WTC11 (cell line): Measurements from ENCODE around the gene GFRA1. TPM values are rescaled to one million over a fixed set of nuclear protein-coding genes. Genes with fewer than 3 reads are reported as not detected.

ENCODE experiments used
- ATAC-seq: fragments of 200-7000 bp; cut with Tn5 transposase; 2 replicates; pipeline ENCODE4 v1.10.0; 2021; ENCODE audit warnings: mild to moderate bottlenecking, moderate library complexity
- CTCF ChIA-PET: fragments of 300-600 bp; sonication (Branson Sonifier 250); formaldehyde crosslinking; loops from one replicate; lab custom pipeline; 2021; ENCODE audit warnings: antibody characterized with exemption; lab: Charles Lee
- POLR2A ChIA-PET: fragments of 350-600 bp; sonication (Branson Sonifier 250); formaldehyde crosslinking; loops from one replicate; lab custom pipeline; 2021; ENCODE audit warnings: antibody characterized with exemption; lab: Charles Lee
- DNase-seq: peaks from one replicate; pipeline ENCODE4 v3.0.0; 2021; ENCODE audit warnings: low spot score
- H3K27ac Mint-ChIP-seq: 2 replicates; pipeline ENCODE4 v1.8.0; 2021; ENCODE audit warnings: mixed read lengths
- H3K27me3 Mint-ChIP-seq: 2 replicates; pipeline ENCODE4 v1.8.0; 2021; ENCODE audit warnings: low read depth, mild to moderate bottlenecking, moderate library complexity, mixed read lengths
- H3K36me3 Mint-ChIP-seq: 2 replicates; pipeline ENCODE4 v1.8.0; 2021; ENCODE audit warnings: mixed read lengths
- H3K4me1 Mint-ChIP-seq: 2 replicates; pipeline ENCODE4 v1.8.0; 2022; ENCODE audit warnings: mixed read lengths
- H3K4me3 Mint-ChIP-seq: 2 replicates; pipeline ENCODE4 v1.8.0; 2021; ENCODE audit warnings: mild to moderate bottlenecking, moderate library complexity, mixed read lengths
- H3K9me3 Mint-ChIP-seq: 2 replicates; pipeline ENCODE4 v1.8.0; 2021; ENCODE audit warnings: mixed read lengths
- ATF1 ChIP-seq: sonication (generic); formaldehyde crosslinking; IDR thresholded peaks from 2 replicates; pipeline ENCODE4 v1.8.1; 2023; ENCODE audit warnings: mild to moderate bottlenecking, moderate library complexity, missing genetic modification reagents
- ATF6 ChIP-seq: sonication (generic); formaldehyde crosslinking; IDR thresholded peaks from 2 replicates; pipeline ENCODE4 v1.8.1; 2023; ENCODE audit warnings: mild to moderate bottlenecking, missing genetic modification reagents
- CBFB ChIP-seq: sonication (generic); formaldehyde crosslinking; IDR thresholded peaks from 2 replicates; pipeline ENCODE4 v1.8.1; 2022; ENCODE audit warnings: mild to moderate bottlenecking, low read depth, missing genetic modification reagents
- HMGXB4 ChIP-seq: sonication (generic); formaldehyde crosslinking; IDR thresholded peaks from 2 replicates; pipeline ENCODE4 v1.8.1; 2023; ENCODE audit warnings: mild to moderate bottlenecking, moderate library complexity, missing genetic modification reagents
- IRF1 ChIP-seq: sonication (generic); formaldehyde crosslinking; IDR thresholded peaks from 2 replicates; pipeline ENCODE4 v1.8.0; 2023; ENCODE audit warnings: missing genetic modification reagents
- NFATC4 ChIP-seq: fragments of 250-450 bp; sonication (Bioruptor Pico); IDR thresholded peaks from 2 replicates; pipeline ENCODE4 v1.9.0; 2021; ENCODE audit warnings: mild to moderate bottlenecking
- PRRX2 ChIP-seq: fragments of 250-450 bp; sonication (Bioruptor Pico); IDR thresholded peaks from 2 replicates; pipeline ENCODE4 v1.8.0; 2021; ENCODE audit warnings: mild to moderate bottlenecking
- RORB ChIP-seq: fragments of 250-450 bp; sonication (Bioruptor Pico); IDR thresholded peaks from 2 replicates; pipeline ENCODE4 v1.9.0; 2021; ENCODE audit warnings: mild to moderate bottlenecking
- SMAD3 ChIP-seq: sonication (generic); formaldehyde crosslinking; IDR thresholded peaks from 2 replicates; pipeline ENCODE4 v1.8.0; 2022; ENCODE audit warnings: missing genetic modification reagents, mild to moderate bottlenecking, borderline replicate concordance
- ZNF138 ChIP-seq: sonication (generic); formaldehyde crosslinking; conservative IDR thresholded peaks from 2 replicates; pipeline ENCODE4 v1.8.1; 2022; ENCODE audit warnings: mild to moderate bottlenecking, moderate library complexity, missing genetic modification reagents
- ZNF281 ChIP-seq: sonication (generic); formaldehyde crosslinking; IDR thresholded peaks from 2 replicates; pipeline ENCODE4 v1.8.0; 2023; ENCODE audit warnings: mild to moderate bottlenecking, missing genetic modification reagents
- total RNA-seq: library from RNA; stranded (reverse); gene quantifications from 3 replicates; pipeline ENCODE4 v1.2.3, GENCODE V29; 2021
- TF ChIP-seq, protein P1 (sequence below): sonication (generic); formaldehyde crosslinking; conservative IDR thresholded peaks from 2 replicates; pipeline ENCODE4 v1.8.1; 2023; ENCODE audit warnings: mild to moderate bottlenecking, low read depth, missing genetic modification reagents, moderate library complexity
- TF ChIP-seq, protein P2 (sequence below): sonication (generic); formaldehyde crosslinking; IDR thresholded peaks from 2 replicates; pipeline ENCODE4 v1.8.1; 2023; ENCODE audit warnings: mild to moderate bottlenecking, missing genetic modification reagents, moderate library complexity
- TF ChIP-seq, protein P3 (sequence below): sonication (generic); formaldehyde crosslinking; IDR thresholded peaks from 2 replicates; pipeline ENCODE4 v1.8.0; 2022; ENCODE audit warnings: mild to moderate bottlenecking, missing genetic modification reagents
- TF ChIP-seq, protein P4 (sequence below): sonication (generic); formaldehyde crosslinking; IDR thresholded peaks from 2 replicates; pipeline ENCODE4 v1.8.1; 2022; ENCODE audit warnings: mild to moderate bottlenecking, missing genetic modification reagents, moderate library complexity, borderline replicate concordance
- TF ChIP-seq, protein P5 (sequence below): fragments of 250-450 bp; sonication (Bioruptor Pico); IDR thresholded peaks from 2 replicates; pipeline ENCODE4 v2.1.2; 2022; ENCODE audit warnings: mild to moderate bottlenecking, moderate library complexity
- TF ChIP-seq, protein P6 (sequence below): sonication (generic); formaldehyde crosslinking; IDR thresholded peaks from 2 replicates; pipeline ENCODE4 v1.8.1; 2023; ENCODE audit warnings: mild to moderate bottlenecking, missing genetic modification reagents, moderate library complexity
- TF ChIP-seq, protein P7 (sequence below): sonication (generic); formaldehyde crosslinking; IDR thresholded peaks from 2 replicates; pipeline ENCODE4 v1.8.0; 2022; ENCODE audit warnings: mild to moderate bottlenecking, missing genetic modification reagents

GFRA1 gene
- total RNA-seq, 1 experiment from 2014 or later: 4.4 TPM

DNA sequence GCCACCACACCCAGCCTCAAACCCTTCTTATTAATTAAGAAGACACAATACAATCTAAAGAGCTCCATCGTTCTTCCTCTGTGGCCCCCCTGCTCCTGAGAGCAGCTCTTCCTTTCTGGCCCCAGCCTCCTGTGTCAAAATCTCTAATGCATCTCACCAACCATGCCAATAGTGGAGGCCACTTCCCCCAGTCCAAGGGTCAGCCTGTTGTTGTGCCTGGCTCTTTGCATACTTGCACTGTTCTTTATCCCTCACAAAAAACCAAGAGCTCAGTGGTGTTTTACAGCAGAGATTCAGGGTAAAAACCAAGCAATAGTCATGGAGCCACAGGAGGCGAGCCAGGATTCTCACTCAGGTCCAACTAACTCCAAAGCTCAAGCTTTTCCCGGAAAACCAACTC is 190.2 kb downstream of the GFRA1 start (continued):
- TF ChIP-seq, protein P1, sequence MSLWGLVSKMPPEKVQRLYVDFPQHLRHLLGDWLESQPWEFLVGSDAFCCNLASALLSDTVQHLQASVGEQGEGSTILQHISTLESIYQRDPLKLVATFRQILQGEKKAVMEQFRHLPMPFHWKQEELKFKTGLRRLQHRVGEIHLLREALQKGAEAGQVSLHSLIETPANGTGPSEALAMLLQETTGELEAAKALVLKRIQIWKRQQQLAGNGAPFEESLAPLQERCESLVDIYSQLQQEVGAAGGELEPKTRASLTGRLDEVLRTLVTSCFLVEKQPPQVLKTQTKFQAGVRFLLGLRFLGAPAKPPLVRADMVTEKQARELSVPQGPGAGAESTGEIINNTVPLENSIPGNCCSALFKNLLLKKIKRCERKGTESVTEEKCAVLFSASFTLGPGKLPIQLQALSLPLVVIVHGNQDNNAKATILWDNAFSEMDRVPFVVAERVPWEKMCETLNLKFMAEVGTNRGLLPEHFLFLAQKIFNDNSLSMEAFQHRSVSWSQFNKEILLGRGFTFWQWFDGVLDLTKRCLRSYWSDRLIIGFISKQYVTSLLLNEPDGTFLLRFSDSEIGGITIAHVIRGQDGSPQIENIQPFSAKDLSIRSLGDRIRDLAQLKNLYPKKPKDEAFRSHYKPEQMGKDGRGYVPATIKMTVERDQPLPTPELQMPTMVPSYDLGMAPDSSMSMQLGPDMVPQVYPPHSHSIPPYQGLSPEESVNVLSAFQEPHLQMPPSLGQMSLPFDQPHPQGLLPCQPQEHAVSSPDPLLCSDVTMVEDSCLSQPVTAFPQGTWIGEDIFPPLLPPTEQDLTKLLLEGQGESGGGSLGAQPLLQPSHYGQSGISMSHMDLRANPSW (CRISPR knock-in tag): no peak
- TF ChIP-seq ATF6 (CRISPR knock-in tag) (no peak), PRRX2 (no peak), NFATC4 (CRISPR knock-in tag) (no peak)
- TF ChIP-seq, all 79 proteins: peak for 0

GRCh38 chr10:116082206-116082605 is 190.8 kb downstream of the GFRA1 start:
- H3K4me1 Mint-ChIP-seq: peaks cover 16% of the 10 kb centered on the region
- H3K36me3 Mint-ChIP-seq: no peaks in the 10 kb centered on the region
- H3K27me3 Mint-ChIP-seq: no peaks in the 10 kb centered on the region
- CTCF ChIA-PET: no interaction called here
- H3K9me3 Mint-ChIP-seq: no peaks in the 10 kb centered on the region
- no peak overlapping the region for H3K4me3 Mint-ChIP-seq
- POLR2A ChIA-PET: no interaction called here
- no peak overlapping the region for H3K27ac Mint-ChIP-seq
- ATAC-seq: no peak
- DNase-seq: no peak
- TF ChIP-seq ZNF138 (CRISPR knock-in tag) (no peak), PRRX2 (no peak), CBFB (CRISPR knock-in tag) (no peak), IRF1 (CRISPR knock-in tag) (no peak), RORB (CRISPR knock-in tag) (no peak), ZNF281 (CRISPR knock-in tag) (no peak), ATF1 (CRISPR knock-in tag) (no peak), SMAD3 (CRISPR knock-in tag) (no peak), HMGXB4 (no peak)
- TF ChIP-seq, protein P2, sequence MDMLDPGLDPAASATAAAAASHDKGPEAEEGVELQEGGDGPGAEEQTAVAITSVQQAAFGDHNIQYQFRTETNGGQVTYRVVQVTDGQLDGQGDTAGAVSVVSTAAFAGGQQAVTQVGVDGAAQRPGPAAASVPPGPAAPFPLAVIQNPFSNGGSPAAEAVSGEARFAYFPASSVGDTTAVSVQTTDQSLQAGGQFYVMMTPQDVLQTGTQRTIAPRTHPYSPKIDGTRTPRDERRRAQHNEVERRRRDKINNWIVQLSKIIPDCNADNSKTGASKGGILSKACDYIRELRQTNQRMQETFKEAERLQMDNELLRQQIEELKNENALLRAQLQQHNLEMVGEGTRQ (CRISPR knock-in tag): no peak
- TF ChIP-seq, protein P3, sequence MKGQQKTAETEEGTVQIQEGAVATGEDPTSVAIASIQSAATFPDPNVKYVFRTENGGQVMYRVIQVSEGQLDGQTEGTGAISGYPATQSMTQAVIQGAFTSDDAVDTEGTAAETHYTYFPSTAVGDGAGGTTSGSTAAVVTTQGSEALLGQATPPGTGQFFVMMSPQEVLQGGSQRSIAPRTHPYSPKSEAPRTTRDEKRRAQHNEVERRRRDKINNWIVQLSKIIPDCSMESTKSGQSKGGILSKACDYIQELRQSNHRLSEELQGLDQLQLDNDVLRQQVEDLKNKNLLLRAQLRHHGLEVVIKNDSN: no peak
- TF ChIP-seq, protein P4, sequence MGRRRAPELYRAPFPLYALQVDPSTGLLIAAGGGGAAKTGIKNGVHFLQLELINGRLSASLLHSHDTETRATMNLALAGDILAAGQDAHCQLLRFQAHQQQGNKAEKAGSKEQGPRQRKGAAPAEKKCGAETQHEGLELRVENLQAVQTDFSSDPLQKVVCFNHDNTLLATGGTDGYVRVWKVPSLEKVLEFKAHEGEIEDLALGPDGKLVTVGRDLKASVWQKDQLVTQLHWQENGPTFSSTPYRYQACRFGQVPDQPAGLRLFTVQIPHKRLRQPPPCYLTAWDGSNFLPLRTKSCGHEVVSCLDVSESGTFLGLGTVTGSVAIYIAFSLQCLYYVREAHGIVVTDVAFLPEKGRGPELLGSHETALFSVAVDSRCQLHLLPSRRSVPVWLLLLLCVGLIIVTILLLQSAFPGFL (CRISPR knock-in tag): no peak
- TF ChIP-seq, protein P5, sequence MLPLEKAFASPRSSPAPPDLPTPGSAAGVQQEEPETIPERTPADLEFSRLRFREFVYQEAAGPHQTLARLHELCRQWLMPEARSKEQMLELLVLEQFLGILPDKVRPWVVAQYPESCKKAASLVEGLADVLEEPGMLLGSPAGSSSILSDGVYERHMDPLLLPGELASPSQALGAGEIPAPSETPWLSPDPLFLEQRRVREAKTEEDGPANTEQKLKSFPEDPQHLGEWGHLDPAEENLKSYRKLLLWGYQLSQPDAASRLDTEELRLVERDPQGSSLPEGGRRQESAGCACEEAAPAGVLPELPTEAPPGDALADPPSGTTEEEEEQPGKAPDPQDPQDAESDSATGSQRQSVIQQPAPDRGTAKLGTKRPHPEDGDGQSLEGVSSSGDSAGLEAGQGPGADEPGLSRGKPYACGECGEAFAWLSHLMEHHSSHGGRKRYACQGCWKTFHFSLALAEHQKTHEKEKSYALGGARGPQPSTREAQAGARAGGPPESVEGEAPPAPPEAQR (CRISPR knock-in tag): no peak
- TF ChIP-seq, protein P6, sequence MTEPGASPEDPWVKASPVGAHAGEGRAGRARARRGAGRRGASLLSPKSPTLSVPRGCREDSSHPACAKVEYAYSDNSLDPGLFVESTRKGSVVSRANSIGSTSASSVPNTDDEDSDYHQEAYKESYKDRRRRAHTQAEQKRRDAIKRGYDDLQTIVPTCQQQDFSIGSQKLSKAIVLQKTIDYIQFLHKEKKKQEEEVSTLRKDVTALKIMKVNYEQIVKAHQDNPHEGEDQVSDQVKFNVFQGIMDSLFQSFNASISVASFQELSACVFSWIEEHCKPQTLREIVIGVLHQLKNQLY (CRISPR knock-in tag): no peak
- TF ChIP-seq, protein P7, sequence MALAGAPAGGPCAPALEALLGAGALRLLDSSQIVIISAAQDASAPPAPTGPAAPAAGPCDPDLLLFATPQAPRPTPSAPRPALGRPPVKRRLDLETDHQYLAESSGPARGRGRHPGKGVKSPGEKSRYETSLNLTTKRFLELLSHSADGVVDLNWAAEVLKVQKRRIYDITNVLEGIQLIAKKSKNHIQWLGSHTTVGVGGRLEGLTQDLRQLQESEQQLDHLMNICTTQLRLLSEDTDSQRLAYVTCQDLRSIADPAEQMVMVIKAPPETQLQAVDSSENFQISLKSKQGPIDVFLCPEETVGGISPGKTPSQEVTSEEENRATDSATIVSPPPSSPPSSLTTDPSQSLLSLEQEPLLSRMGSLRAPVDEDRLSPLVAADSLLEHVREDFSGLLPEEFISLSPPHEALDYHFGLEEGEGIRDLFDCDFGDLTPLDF: no peak
